MM.1S (cell line): ENCODE results near the gene SOD1.

Experiments
- EZH2 ChIP-seq: fragments of 300-600 bp; sonication (generic); optimal IDR thresholded peaks from 2 replicates; pipeline ENCODE3; 2017; ENCODE audit warnings: low read depth, mild to moderate bottlenecking, antibody characterized with exemption, low read length, mixed read lengths
- TF ChIP-seq, protein P1 (sequence below): fragments of 300-600 bp; sonication (generic); IDR thresholded peaks from 2 replicates; pipeline ENCODE4 v1.5.1; 2016; ENCODE audit warnings: antibody characterized with exemption, low read length, mixed read lengths

DNA sequence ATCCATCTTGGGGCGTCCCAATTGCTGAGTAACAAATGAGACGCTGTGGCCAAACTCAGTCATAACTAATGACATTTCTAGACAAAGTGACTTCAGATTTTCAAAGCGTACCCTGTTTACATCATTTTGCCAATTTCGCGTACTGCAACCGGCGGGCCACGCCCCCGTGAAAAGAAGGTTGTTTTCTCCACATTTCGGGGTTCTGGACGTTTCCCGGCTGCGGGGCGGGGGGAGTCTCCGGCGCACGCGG is 282 bp upstream of the SOD1 start:
- TF ChIP-seq, protein P1, sequence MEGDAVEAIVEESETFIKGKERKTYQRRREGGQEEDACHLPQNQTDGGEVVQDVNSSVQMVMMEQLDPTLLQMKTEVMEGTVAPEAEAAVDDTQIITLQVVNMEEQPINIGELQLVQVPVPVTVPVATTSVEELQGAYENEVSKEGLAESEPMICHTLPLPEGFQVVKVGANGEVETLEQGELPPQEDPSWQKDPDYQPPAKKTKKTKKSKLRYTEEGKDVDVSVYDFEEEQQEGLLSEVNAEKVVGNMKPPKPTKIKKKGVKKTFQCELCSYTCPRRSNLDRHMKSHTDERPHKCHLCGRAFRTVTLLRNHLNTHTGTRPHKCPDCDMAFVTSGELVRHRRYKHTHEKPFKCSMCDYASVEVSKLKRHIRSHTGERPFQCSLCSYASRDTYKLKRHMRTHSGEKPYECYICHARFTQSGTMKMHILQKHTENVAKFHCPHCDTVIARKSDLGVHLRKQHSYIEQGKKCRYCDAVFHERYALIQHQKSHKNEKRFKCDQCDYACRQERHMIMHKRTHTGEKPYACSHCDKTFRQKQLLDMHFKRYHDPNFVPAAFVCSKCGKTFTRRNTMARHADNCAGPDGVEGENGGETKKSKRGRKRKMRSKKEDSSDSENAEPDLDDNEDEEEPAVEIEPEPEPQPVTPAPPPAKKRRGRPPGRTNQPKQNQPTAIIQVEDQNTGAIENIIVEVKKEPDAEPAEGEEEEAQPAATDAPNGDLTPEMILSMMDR: no peak
- TF ChIP-seq EZH2: no peak
